ENCODE results near the gene LENEP. TPM values are rescaled to one million over a fixed set of nuclear protein-coding genes. Genes with fewer than 3 reads are reported as not detected.
A peak's percentile ranks its signal among the peaks of the same experiment; 100 is the strongest.

LENEP gene
- total and polyA plus RNA-seq, 2 experiments from 2014 or later = not detected

- WGBS, 2 experiments (ENCODE audit: low coverage in 1 of 2, low lambda C conversion rate in 2 of 2, missing lambda C conversion rate in 2 of 2) = 67 to 68% methylated on average over 6 of the region's 6 CpGs
These were observed 44.6 kb downstream of the LENEP start for GRCh38 chr1:155037851-155038441.

GRCh38 chr1:155038602-155039307 is 45.4 kb downstream of the LENEP start:
- no peak overlapping the region for H2AFZ ChIP-seq
- no peak overlapping the region for H3K9ac ChIP-seq
- H3K27ac ChIP-seq = no peak overlapping the region
- no peaks in the 10 kb centered on the region for H3K9me3 ChIP-seq (ENCODE audit: low read depth)
- no peaks in the 10 kb centered on the region for H3F3A ChIP-seq (ENCODE audit: insufficient read depth)
- H3K4me2 ChIP-seq (ENCODE audit: unreplicated experiment) = no peak overlapping the region
- 19 to 24% methylated on average over 8 of the region's 8 CpGs for WGBS, 2 experiments (ENCODE audit: low coverage in 1 of 2, low lambda C conversion rate in 2 of 2, missing lambda C conversion rate in 2 of 2)
- peak; percentile 87 for DNase-seq
- H3K9me2 ChIP-seq (ENCODE audit: insufficient read depth) = no peaks in the 10 kb centered on the region
- H3K36me3 ChIP-seq (ENCODE audit: low read depth) = no peaks in the 10 kb centered on the region
- in situ Hi-C loops (cut with MboI) = no loop called here
- no peak overlapping the region for H3K4me3 ChIP-seq
- H3K4me1 ChIP-seq (ENCODE audit: insufficient read depth) = peaks cover 8% of the 10 kb centered on the region; the same call in 1 of the 2 replicates
- TF ChIP-seq EZH2phosphoT487 (IDR thresholded peaks at IDR 0.05; ENCODE audit: insufficient read depth, low read depth) (no peak), EZH2 (IDR thresholded peaks at IDR 0.05; ENCODE audit: insufficient read depth, poor library complexity, severe bottlenecking) (no peak)
- H3K27me3 ChIP-seq (replicated peaks; ENCODE audit: insufficient read depth) = no peaks in the 10 kb centered on the region
- no peaks in the 10 kb centered on the region for H3K79me2 ChIP-seq (ENCODE audit: insufficient read depth)
- no peaks in the 10 kb centered on the region for H4K20me1 ChIP-seq (ENCODE audit: insufficient read depth)

More at GRCh38 chr1:155037851-155038441, 44.6 kb downstream of the LENEP start:
- no peak overlapping the region for H3K4me2 ChIP-seq (ENCODE audit: unreplicated experiment)
- H3K9me2 ChIP-seq (ENCODE audit: insufficient read depth) = no peaks in the 10 kb centered on the region
- no peak overlapping the region for H3K4me3 ChIP-seq
- in situ Hi-C loops (cut with MboI) = no loop called here
- H3K4me1 ChIP-seq (ENCODE audit: insufficient read depth) = peaks cover 8% of the 10 kb centered on the region; the same call in 1 of the 2 replicates
- no peaks in the 10 kb centered on the region for H3K36me3 ChIP-seq (ENCODE audit: low read depth)
- no peak overlapping the region for H2AFZ ChIP-seq
- H4K20me1 ChIP-seq (ENCODE audit: insufficient read depth) = no peaks in the 10 kb centered on the region
- H3F3A ChIP-seq (ENCODE audit: insufficient read depth) = no peaks in the 10 kb centered on the region
- H3K27me3 ChIP-seq (replicated peaks; ENCODE audit: insufficient read depth) = no peaks in the 10 kb centered on the region
- H3K9ac ChIP-seq = no peak overlapping the region
- H3K27ac ChIP-seq = no peak overlapping the region
- no peaks in the 10 kb centered on the region for H3K9me3 ChIP-seq (ENCODE audit: low read depth)
- no peaks in the 10 kb centered on the region for H3K79me2 ChIP-seq (ENCODE audit: insufficient read depth)
- TF ChIP-seq EZH2phosphoT487 (IDR thresholded peaks at IDR 0.05; ENCODE audit: insufficient read depth, low read depth) (no peak), EZH2 (IDR thresholded peaks at IDR 0.05; ENCODE audit: insufficient read depth, poor library complexity, severe bottlenecking) (no peak)
- no peak for DNase-seq

- in situ Hi-C loops (cut with MboI) = no loop called here
These were observed 45.9 kb downstream of the LENEP start for GRCh38 chr1:155039308-155039669.

DNA sequence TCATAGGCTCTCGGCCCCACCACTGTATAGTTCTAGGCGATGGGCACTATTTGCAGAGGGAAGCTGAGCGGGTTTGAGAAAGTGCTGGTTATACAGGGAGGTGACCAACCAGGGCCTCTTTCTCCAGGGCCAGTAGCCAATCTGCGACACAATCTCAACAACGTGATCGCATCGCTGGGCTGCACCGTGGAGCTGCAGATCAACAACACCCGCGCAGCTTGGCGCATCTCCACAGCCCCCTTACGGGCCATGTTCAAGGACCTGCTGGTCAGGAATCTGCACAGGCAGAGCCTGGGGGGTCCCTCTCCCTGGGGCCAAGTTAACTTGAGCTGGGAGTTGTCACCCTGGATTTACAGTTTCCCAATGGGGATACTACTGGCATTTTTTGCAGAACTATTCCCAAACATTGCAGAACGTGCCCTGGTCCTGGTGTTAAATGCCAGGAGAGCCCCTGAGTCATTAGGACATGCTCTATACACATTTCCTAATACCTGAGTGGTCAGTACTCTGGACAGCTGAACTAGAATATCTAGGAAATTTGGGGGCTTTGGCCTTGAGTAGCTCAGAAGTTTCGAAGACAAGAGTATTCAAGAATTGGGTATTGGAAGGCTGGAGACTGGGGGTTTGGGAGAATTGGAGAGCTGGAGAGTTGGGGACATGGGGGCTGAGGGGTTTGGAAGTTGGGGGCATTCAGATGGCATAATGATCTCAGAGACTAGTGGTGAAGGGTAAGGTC is 47.1 kb downstream of the LENEP start:
- H3K9ac ChIP-seq = no peak overlapping the region
- 79 to 80% methylated on average over 14 of the region's 14 CpGs for WGBS, 2 experiments (ENCODE audit: low coverage in 1 of 2, low lambda C conversion rate in 2 of 2, missing lambda C conversion rate in 2 of 2)
- no peaks in the 10 kb centered on the region for H3K9me2 ChIP-seq (ENCODE audit: insufficient read depth)
- H3K27me3 ChIP-seq (replicated peaks; ENCODE audit: insufficient read depth) = no peaks in the 10 kb centered on the region
- in situ Hi-C loops (cut with MboI) = no loop called here
- no peak overlapping the region for H2AFZ ChIP-seq
- no peaks in the 10 kb centered on the region for H3K36me3 ChIP-seq (ENCODE audit: low read depth)
- no peaks in the 10 kb centered on the region for H3K79me2 ChIP-seq (ENCODE audit: insufficient read depth)
- H3K27ac ChIP-seq = no peak overlapping the region
- no peaks in the 10 kb centered on the region for H3K9me3 ChIP-seq (ENCODE audit: low read depth)
- no peak overlapping the region for H3K4me2 ChIP-seq (ENCODE audit: unreplicated experiment)
- TF ChIP-seq EZH2phosphoT487 (IDR thresholded peaks at IDR 0.05; ENCODE audit: insufficient read depth, low read depth) = no peak
- TF ChIP-seq EZH2 (IDR thresholded peaks at IDR 0.05; ENCODE audit: insufficient read depth, poor library complexity, severe bottlenecking) = no peak
- no peak for DNase-seq
- peaks cover 15% of the 10 kb centered on the region for H3K4me1 ChIP-seq (ENCODE audit: insufficient read depth)
- no peaks in the 10 kb centered on the region for H4K20me1 ChIP-seq (ENCODE audit: insufficient read depth)
- H3K4me3 ChIP-seq = no peak overlapping the region
- no peaks in the 10 kb centered on the region for H3F3A ChIP-seq (ENCODE audit: insufficient read depth)

More at GRCh38 chr1:155039308-155039669, 45.9 kb downstream of the LENEP start:
- 57 to 80% methylated on average over 4 of the region's 4 CpGs for WGBS, 2 experiments (ENCODE audit: low coverage in 1 of 2, low lambda C conversion rate in 2 of 2, missing lambda C conversion rate in 2 of 2)
- Histone ChIP-seq H2AFZ (no peak overlapping the region), H3K4me2 (ENCODE audit: unreplicated experiment) (no peak overlapping the region), H3K4me3 (no peak overlapping the region), H3K27ac (no peak overlapping the region), H3K9me2 (ENCODE audit: insufficient read depth) (no peaks in the 10 kb centered on the region), H3K9ac (no peak overlapping the region), H3K36me3 (ENCODE audit: low read depth) (no peaks in the 10 kb centered on the region), H3K27me3 (replicated peaks; ENCODE audit: insufficient read depth) (no peaks in the 10 kb centered on the region), H4K20me1 (ENCODE audit: insufficient read depth) (no peaks in the 10 kb centered on the region), H3K9me3 (ENCODE audit: low read depth) (no peaks in the 10 kb centered on the region), H3K79me2 (ENCODE audit: insufficient read depth) (no peaks in the 10 kb centered on the region), H3F3A (ENCODE audit: insufficient read depth) (no peaks in the 10 kb centered on the region), H3K4me1 (ENCODE audit: insufficient read depth) (peaks cover 8% of the 10 kb centered on the region; the same call in 1 of the 2 replicates)
- TF ChIP-seq EZH2phosphoT487 (IDR thresholded peaks at IDR 0.05; ENCODE audit: insufficient read depth, low read depth) (no peak), EZH2 (IDR thresholded peaks at IDR 0.05; ENCODE audit: insufficient read depth, poor library complexity, severe bottlenecking) (no peak)
- DNase-seq = no peak

All from GM23248 (cell line).